ENCODE measurements around the gene RPS6KB1. TPM values are rescaled to one million over a fixed set of nuclear protein-coding genes. Genes with fewer than 3 reads are reported as not detected.

The RPS6KB1 gene
- 37.6 TPM for total RNA-seq

GRCh38 chr17:59892924-59893675, at the start of gene RPS6KB1, which contains the start of gene TUBD1:
Gene RPS6KB1 (plus strand): TSS chr17:59893121. CDS start chr17:59893185, 64 bp downstream.
Gene TUBD1 (minus strand): TSS chr17:59892943. CDS start chr17:59891002, 1,941 bp downstream.

GRCh38 chr17:59964482-59965328, 71.8 kb downstream of the RPS6KB1 start, which contains the start of gene RNFT1:
Gene RNFT1 (minus strand): TSS chr17:59964740. CDS start chr17:59964663, 77 bp downstream.

Small RNA genes lying within 50 kb of the gene (small RNA-seq; reads per million reads assigned to genes)
- gene RNU6-450P: not detected
- not detected for gene RPS29P21

Other genes starting within 250 kb of the RPS6KB1 start
- 19.1 TPM for gene PTRH2, start 185.7 kb upstream of the RPS6KB1 start, total RNA-seq
- 212 TPM for gene VMP1, start 185.5 kb upstream of the RPS6KB1 start, total RNA-seq
- gene TUBD1, start 178 bp upstream of the RPS6KB1 start, total RNA-seq: 8.5 TPM
- 16.8 TPM for gene RNFT1, start 71.6 kb downstream of the RPS6KB1 start, total RNA-seq
- 16.1 TPM for gene HEATR6, start 185.8 kb downstream of the RPS6KB1 start, total RNA-seq

Measured in diencephalon (tissue), 1 donor.